ENCODE results near the gene SYT1.

Gene SYT1

DNA sequence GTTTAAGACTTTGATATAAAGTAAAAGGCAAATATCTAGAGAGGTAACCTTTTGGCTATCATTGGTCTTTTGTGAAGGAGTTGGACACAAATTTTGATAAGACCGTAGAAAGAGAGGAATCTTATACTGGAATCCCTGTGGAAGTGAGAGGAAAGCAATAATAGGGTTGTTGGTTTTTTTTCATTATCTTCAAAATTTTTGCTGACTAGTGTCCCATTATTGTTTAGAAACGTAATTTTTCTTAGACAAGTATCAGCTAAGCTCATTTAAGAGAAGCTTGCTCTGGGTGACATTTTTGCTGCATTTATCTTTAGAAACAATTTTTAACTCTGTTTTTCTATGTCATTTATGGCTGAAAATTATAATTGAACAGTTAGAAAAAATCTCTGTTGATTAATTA, 300.3 kb downstream of the SYT1 start:
- no peak for TF ChIP-seq CTCF (conservative IDR thresholded peaks at IDR 0.05; ENCODE audit: control insufficient read depth, insufficient read depth, low read depth, low read length)
- H3K4me3 ChIP-seq (ENCODE audit: control insufficient read depth, low read depth, low read length), result no peak overlapping the region

DNA sequence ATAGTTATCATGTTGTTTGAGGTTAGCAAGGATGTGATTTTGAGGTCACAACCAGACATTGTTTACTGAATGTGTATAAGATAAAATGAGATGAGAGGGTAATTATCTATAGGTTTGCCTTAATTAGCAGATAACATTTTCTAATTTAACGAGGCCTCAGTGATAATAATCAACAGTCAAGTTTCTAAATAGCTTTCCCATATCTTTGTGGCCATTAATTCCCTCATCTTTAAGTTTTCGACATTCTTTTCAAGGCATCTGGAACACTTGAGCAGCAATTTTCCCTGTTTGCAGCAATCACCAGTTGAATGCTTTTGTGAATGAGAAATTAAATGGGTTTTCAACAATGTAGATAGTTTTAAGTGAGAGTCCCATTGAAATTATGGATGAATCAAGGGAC, 304.1 kb downstream of the SYT1 start:
- no peak for TF ChIP-seq CTCF (conservative IDR thresholded peaks at IDR 0.05; ENCODE audit: control insufficient read depth, insufficient read depth, low read depth, low read length)
- no peak overlapping the region for H3K4me3 ChIP-seq (ENCODE audit: control insufficient read depth, low read depth, low read length)
- DNase-seq (ENCODE audit: low read depth), result no peak

More for the DNA sequence above, 300.3 kb downstream of the SYT1 start:
- DNase-seq (ENCODE audit: low read depth), result no peak

DNA sequence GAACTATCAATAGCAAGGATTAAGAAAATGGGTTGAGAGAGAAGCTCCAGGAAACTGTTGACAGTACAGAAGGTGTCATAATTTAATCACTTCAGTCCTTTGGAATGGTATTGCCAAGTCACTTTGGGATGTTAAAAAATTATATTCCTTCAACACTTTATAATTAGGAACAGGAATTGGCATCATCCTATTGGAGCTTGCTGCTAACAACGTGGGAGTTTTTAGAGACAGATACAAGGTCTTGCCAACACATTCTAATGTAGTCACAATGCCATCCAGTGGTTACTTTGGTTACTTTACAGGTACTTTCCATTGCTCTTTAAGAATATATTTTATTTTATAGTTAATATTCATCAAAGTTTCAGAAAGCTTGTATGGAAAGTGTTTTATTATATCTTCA, 310.1 kb downstream of the SYT1 start:
- peak; percentile 74 for DNase-seq (ENCODE audit: low read depth)
- TF ChIP-seq CTCF (conservative IDR thresholded peaks at IDR 0.05; ENCODE audit: control insufficient read depth, insufficient read depth, low read depth, low read length), result peak; percentile 37
- H3K4me3 ChIP-seq (ENCODE audit: control insufficient read depth, low read depth, low read length), result no peak overlapping the region

GRCh38 chr12:79183003-79183402, 318.4 kb downstream of the SYT1 start:
- H3K4me3 ChIP-seq (ENCODE audit: control insufficient read depth, low read depth, low read length), result no peak overlapping the region
- TF ChIP-seq CTCF (conservative IDR thresholded peaks at IDR 0.05; ENCODE audit: control insufficient read depth, insufficient read depth, low read depth, low read length), result no peak
- DNase-seq (ENCODE audit: low read depth), result no peak

GRCh38 chr12:79183926-79184325, 319.4 kb downstream of the SYT1 start:
- DNase-seq (ENCODE audit: low read depth), result peak; percentile 6

DNA sequence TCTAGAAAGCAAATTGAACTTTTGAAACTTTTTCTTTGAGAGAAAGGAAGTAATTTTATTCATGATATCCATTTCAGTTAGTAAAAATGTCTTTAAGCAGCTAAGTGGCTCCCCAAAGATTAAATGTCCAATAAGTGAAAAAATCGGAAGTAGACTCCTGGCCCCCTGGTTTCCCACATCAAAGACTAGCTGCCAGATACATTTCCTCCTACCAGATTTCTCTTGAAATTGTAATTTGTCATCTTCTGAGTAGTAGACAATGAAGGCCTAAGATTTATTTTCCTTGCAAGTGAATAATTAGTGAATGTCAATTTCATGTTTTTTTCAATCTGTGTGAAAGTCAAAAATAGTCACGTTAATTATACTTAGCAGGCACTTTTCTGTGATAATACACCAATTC, 321.9 kb downstream of the SYT1 start:
- H3K4me3 ChIP-seq (ENCODE audit: control insufficient read depth, low read depth, low read length), result no peak overlapping the region
- no peak for DNase-seq (ENCODE audit: low read depth)
- TF ChIP-seq CTCF (conservative IDR thresholded peaks at IDR 0.05; ENCODE audit: control insufficient read depth, insufficient read depth, low read depth, low read length), result no peak

More at GRCh38 chr12:79183926-79184325, 319.4 kb downstream of the SYT1 start:
- no peak overlapping the region for H3K4me3 ChIP-seq (ENCODE audit: control insufficient read depth, low read depth, low read length)
- no peak for TF ChIP-seq CTCF (conservative IDR thresholded peaks at IDR 0.05; ENCODE audit: control insufficient read depth, insufficient read depth, low read depth, low read length)

DNA sequence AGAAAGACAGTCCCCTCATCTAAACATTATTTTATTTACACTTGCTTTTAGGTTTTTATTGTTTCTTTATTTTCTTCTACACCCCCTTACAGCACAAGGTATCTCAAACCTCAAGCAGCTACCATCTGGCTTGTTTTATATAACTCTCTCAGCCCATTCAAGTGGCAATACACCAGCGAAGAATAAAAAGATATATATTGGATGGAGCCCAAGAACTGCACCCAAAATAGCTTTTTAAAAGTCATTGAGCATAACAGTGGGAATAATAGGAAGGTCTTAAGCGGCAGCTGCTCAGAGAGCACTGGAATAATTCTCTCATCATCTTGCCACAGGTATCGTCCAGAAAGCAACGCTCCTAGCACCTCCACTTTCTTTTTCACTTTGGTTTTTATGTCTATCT, 322.5 kb downstream of the SYT1 start:
- no peak for TF ChIP-seq CTCF (conservative IDR thresholded peaks at IDR 0.05; ENCODE audit: control insufficient read depth, insufficient read depth, low read depth, low read length)
- H3K4me3 ChIP-seq (ENCODE audit: control insufficient read depth, low read depth, low read length), result no peak overlapping the region
- DNase-seq (ENCODE audit: low read depth), result no peak
